Measurements from ENCODE around the gene STARD13. TPM values are rescaled to one million over a fixed set of nuclear protein-coding genes. Genes with fewer than 3 reads are reported as not detected.

The STARD13 gene
- total and polyA plus RNA-seq, 2 donors (not counting 1 experiment from before 2014, with no cell fraction given) = 0.06 to 0.22 TPM

DNA sequence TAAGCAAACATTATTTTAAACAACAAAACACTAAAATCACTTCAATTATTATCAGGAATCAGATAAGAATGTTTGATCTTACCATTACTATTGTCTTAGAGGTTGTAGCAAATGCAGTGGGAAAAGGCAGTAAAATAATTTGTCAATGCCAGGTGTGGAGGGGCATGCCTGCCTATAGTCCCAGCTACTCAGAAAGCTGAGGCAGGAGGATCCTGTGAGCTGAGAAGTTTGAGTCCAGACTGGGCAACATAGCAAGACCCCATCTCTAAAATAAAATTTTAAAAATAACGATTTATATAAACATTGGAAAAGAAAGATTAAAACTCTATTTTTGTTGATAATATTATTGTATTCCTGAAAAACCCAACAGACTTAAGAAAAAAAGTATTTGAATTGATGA, 202.5 kb downstream of the STARD13 start:
- Histone ChIP-seq H3K36me3 (replicated peaks in 1 of 2; ENCODE audit: control extremely low read depth in 1 of 2, control insufficient read depth in 1 of 2, extremely low read depth in 1 of 2, insufficient read depth in 2 of 2, low read length in 1 of 2) (no peaks in the 10 kb centered on the region), H3K79me2 (ENCODE audit: control insufficient read depth, insufficient read depth, low read length) (no peaks in the 10 kb centered on the region), H3K4me1 (ENCODE audit: control insufficient read depth in 2 of 2, insufficient read depth in 2 of 2, low read length in 2 of 2) (no peaks in the 10 kb centered on the region), H3K9ac (ENCODE audit: low read length) (no peak overlapping the region), H3K27ac (ENCODE audit: low read length in 2 of 2) (no peak overlapping the region), H3K4me3 (ENCODE audit: control extremely low read depth in 1 of 5, extremely low read depth in 1 of 5, insufficient read depth in 1 of 5, low read depth in 2 of 5, low read length in 4 of 5) (no peak overlapping the region), H4K20me1 (ENCODE audit: control insufficient read depth, insufficient read depth, low read length, poor library complexity, severe bottlenecking) (no peaks in the 10 kb centered on the region), H3K27me3 (replicated peaks in 1 of 4; ENCODE audit: control extremely low read depth in 1 of 4, control insufficient read depth in 3 of 4, insufficient read depth in 4 of 4, low read length in 3 of 4) (peaks cover 0 to 3% (median 0%) of the 10 kb centered on the region in 4 experiments), H3K4me2 (replicated peaks; ENCODE audit: low read depth, low read length, poor library complexity, severe bottlenecking) (no peak overlapping the region), H3K9me3 (ENCODE audit: control extremely low read depth in 1 of 3, control insufficient read depth in 2 of 3, insufficient read depth in 1 of 3, low read length in 2 of 3) (peaks cover 0 to 2% (median 0%) of the 10 kb centered on the region in 3 donors), H2AFZ (ENCODE audit: insufficient read depth, low read depth, low read length, poor library complexity, severe bottlenecking) (no peak overlapping the region)
- DNase-seq (no peak), ATAC-seq (ENCODE audit: low read depth) (no peak)
- H3K4me3 Mint-ChIP-seq = no peak overlapping the region
- ChIA-PET POLR2A (no interaction called here), CTCF (no interaction called here)
- TF ChIP-seq, protein P1, sequence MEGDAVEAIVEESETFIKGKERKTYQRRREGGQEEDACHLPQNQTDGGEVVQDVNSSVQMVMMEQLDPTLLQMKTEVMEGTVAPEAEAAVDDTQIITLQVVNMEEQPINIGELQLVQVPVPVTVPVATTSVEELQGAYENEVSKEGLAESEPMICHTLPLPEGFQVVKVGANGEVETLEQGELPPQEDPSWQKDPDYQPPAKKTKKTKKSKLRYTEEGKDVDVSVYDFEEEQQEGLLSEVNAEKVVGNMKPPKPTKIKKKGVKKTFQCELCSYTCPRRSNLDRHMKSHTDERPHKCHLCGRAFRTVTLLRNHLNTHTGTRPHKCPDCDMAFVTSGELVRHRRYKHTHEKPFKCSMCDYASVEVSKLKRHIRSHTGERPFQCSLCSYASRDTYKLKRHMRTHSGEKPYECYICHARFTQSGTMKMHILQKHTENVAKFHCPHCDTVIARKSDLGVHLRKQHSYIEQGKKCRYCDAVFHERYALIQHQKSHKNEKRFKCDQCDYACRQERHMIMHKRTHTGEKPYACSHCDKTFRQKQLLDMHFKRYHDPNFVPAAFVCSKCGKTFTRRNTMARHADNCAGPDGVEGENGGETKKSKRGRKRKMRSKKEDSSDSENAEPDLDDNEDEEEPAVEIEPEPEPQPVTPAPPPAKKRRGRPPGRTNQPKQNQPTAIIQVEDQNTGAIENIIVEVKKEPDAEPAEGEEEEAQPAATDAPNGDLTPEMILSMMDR (IDR thresholded peaks at IDR 0.05) = no peak
- no peak for TF ChIP-seq EZH2 (IDR thresholded peaks at IDR 0.05; ENCODE audit: borderline replicate concordance, insufficient read depth, low read depth, low read length, poor library complexity, severe bottlenecking)
- no peaks in the 10 kb centered on the region for H3K9me3 Mint-ChIP-seq (ENCODE audit: insufficient read depth)
- peaks cover 7% of the 10 kb centered on the region for H3K4me1 Mint-ChIP-seq
- peaks cover 24% of the 10 kb centered on the region for H3K27me3 Mint-ChIP-seq
- H3K27ac Mint-ChIP-seq = no peak overlapping the region
- WGBS (ENCODE audit: insufficient coverage) = no CpG with 5 or more reads among the region's 1 CpG
- intact Hi-C loops (cut with micrococcal nuclease) = no loop called here

DNA sequence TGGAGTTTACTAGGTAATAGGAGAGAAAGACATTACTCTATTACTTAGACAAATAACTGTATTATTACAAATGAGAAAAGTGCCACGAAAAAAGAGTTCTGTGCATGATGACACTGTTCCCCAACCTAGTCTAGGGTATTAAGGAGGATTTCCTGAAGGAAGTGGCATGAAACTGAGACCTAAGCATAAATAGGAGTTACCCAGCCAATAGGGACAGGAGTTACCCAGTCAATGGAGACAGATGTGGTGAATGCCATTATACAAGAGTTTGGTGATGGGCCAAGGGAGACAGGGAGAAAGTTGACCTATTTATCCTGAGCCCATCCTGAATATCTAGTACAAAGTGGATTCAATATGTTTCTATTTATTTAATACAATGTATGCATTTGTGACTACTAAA, 203.9 kb downstream of the STARD13 start:
- intact Hi-C loops (cut with micrococcal nuclease) = no loop called here

More for the DNA sequence above, 203.9 kb downstream of the STARD13 start:
- POLR2A ChIA-PET = no interaction called here
- Mint-ChIP-seq H3K27ac (no peak overlapping the region), H3K9me3 (ENCODE audit: insufficient read depth) (no peaks in the 10 kb centered on the region), H3K4me1 (peaks cover 7% of the 10 kb centered on the region), H3K27me3 (peaks cover 14% of the 10 kb centered on the region), H3K4me3 (no peak overlapping the region)
- no peak overlapping the region for H3K9ac ChIP-seq (ENCODE audit: low read length)
- no peak overlapping the region for H3K4me2 ChIP-seq (replicated peaks; ENCODE audit: low read depth, low read length, poor library complexity, severe bottlenecking)
- TF ChIP-seq, protein P1 (IDR thresholded peaks at IDR 0.05) = no peak
- TF ChIP-seq EZH2 (IDR thresholded peaks at IDR 0.05; ENCODE audit: borderline replicate concordance, insufficient read depth, low read depth, low read length, poor library complexity, severe bottlenecking) = no peak
- no peak for ATAC-seq (ENCODE audit: low read depth)
- no peaks in the 10 kb centered on the region for H3K79me2 ChIP-seq (ENCODE audit: control insufficient read depth, insufficient read depth, low read length)
- WGBS (ENCODE audit: insufficient coverage) = no CpG with 5 or more reads among the region's 1 CpG
- H3K36me3 ChIP-seq (replicated peaks in 1 of 2; ENCODE audit: control extremely low read depth in 1 of 2, control insufficient read depth in 1 of 2, extremely low read depth in 1 of 2, insufficient read depth in 2 of 2, low read length in 1 of 2) = no peaks in the 10 kb centered on the region
- H3K27me3 ChIP-seq (replicated peaks in 1 of 4; ENCODE audit: control extremely low read depth in 1 of 4, control insufficient read depth in 3 of 4, insufficient read depth in 4 of 4, low read length in 3 of 4) = peaks cover 0 to under 1% (median 0%) of the 10 kb centered on the region in 4 experiments
- H2AFZ ChIP-seq (ENCODE audit: insufficient read depth, low read depth, low read length, poor library complexity, severe bottlenecking) = no peak overlapping the region
- no peak for DNase-seq
- no peaks in the 10 kb centered on the region for H3K9me3 ChIP-seq (ENCODE audit: control extremely low read depth in 1 of 3, control insufficient read depth in 2 of 3, insufficient read depth in 1 of 3, low read length in 2 of 3)
- CTCF ChIA-PET = no interaction called here
- no peaks in the 10 kb centered on the region for H3K4me1 ChIP-seq (ENCODE audit: control insufficient read depth in 2 of 2, insufficient read depth in 2 of 2, low read length in 2 of 2)
- no peaks in the 10 kb centered on the region for H4K20me1 ChIP-seq (ENCODE audit: control insufficient read depth, insufficient read depth, low read length, poor library complexity, severe bottlenecking)
- H3K4me3 ChIP-seq (ENCODE audit: control extremely low read depth in 1 of 5, extremely low read depth in 1 of 5, insufficient read depth in 1 of 5, low read depth in 2 of 5, low read length in 4 of 5) = no peak overlapping the region
- H3K27ac ChIP-seq (ENCODE audit: low read length in 2 of 2) = no peak overlapping the region

Measured in B cell (primary cell).